GM19043 (cell line): ENCODE measurements around the gene INKA2.

Experiments
- ATAC-seq: cut with Tn5 transposase; IDR thresholded peaks from one replicate; pipeline ENCODE4 v1.9.1; 2021; ENCODE audit warnings: low read depth; ENCODE audit not compliant: unreplicated experiment

The INKA2 gene

DNA sequence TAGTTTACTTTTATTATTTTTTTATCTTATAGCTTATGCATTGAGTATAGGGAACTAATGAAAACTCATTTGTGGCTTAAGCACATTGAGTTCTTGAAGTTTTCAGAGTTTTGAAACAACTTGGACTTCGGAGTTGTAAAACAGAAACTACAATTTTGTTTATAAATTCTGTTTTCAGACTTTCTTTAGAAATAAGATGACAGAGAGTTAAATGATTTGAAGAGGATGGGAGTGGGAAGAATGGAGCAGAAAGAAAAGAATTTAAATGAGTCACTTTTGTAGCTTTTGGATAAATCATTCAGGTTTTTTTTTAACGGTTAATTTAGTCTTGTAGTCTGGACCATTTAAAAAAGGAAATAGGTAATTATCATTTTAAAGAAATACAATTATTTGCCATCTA is 32.3 kb downstream of the INKA2 start:
- no peak for ATAC-seq

DNA sequence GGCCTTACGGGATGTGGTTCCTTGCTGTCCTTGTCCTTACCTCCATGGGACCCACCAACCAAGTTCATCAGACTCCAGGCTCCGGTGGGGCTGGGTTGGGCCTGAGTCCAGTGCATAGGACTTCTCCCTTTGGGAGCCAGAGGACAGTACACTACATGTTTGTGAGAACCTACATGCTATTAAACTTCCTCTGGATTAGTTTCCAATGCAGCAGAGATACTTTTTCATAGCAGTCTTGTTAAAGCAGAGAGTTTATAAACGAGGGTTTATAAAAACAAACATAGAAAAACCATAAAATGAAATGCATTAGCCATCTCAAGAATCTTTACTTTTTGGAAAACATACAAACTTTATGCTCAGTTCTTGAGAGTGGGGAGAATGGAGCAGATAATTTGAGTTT is 33.4 kb downstream of the INKA2 start:
- no peak for ATAC-seq

DNA sequence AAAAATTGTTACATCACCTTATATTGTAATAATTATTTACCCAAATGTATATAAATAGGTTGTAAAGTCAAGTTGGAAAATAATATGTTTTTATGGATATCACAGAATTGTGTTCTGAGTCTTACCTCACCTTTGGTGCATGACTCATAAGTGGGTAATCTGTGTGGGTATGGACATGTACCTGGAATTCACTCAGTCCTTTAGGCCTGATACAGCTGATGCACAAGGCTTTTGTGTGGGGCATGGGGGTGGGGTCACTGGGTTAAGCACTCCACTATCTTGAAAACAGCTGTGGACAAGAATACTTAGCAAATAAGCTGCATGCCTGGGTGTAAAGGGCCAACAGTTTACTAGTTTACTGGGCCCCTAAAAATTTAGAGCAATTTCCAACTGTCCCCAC is 34.4 kb downstream of the INKA2 start:
- ATAC-seq, result no peak

GRCh38 chr1:111704240-111704639 is 35.0 kb downstream of the INKA2 start:
- no peak for ATAC-seq

DNA sequence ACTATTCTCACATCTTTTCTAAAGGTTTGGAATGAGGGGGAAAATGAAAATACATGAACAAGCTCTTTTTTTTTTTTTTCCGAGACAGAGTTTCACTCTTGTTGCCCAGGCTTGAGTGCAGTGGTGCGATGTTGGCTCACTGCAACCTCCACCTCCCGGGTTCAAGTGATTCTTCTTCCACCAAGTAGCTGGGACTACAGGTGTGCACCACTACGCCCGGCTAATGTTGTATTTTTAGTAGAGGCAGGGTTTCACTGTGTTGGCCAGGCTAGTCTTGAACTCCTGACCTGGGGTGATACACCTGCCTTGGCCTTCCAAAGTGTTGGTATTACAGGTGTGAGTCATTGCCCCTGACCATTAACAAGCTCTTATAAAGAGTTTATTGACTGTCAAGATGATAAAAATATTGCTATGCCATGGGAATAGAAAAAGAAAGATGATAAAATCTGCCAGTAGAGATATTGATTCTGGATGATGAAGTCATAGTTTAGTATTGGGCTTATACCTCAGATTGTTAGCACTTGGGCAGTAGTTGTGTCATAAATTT is 36.6 kb downstream of the INKA2 start:
- no peak for ATAC-seq

DNA sequence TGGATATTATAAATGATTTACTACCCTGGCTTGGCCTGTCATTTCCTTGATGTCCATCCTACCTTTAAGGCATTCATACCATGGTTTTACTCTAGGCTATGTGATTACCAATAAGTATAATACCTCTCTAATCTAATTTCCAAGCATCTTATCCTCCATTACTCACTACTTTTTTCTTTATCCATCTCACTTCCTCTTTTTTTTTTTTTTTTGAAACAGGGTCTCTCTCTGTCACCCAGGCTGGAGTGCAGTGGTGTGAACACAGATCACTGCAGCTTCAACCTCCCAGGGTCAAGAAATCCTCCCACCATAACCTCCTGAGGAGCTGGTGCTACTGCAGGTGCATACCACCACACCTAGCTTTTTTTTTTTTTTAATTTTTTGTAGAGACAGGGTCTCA is 39.9 kb downstream of the INKA2 start:
- ATAC-seq, result no peak

DNA sequence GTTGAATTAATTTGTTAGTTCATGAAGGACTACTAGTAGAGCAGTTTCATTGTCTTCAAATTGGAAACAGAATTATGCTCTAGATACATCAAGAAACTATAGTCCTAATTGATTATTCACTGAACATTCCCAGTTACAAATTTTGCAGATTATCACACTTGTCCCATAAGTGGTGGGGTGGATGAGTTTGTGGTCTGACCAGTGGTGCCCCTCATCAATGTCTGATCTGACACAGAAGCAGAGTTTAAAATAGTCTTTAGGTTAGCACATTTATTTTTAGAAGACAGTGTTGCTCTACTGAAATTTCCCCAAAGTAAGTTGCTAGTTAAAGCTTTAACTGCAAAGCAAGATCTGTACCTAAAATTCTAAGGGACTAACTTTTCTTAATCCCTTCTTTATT is 42.9 kb downstream of the INKA2 start:
- no peak for ATAC-seq

- no peak for ATAC-seq
Observed at GRCh38 chr1:111695801-111696200, 43.4 kb downstream of the INKA2 start.

DNA sequence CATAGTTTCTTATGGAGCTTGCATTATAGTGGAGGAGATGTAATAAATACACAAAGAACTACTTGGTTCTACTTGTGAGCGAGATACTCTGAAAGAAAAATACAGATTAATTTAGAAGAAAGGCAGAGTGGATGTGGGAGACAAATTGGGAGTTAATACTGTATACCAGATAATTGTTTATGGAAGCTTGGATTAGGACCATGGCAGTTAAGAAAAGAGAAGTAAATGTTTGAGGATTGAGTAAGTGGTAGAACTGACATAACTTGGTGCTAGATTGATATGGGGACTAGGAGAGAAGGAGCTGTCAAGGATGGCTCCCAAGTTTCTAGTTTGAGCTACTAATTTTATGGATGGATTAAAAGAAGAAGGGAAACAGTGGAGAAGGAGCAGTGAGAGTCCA is 47.3 kb downstream of the INKA2 start:
- ATAC-seq, result no peak

- no peak for ATAC-seq
Observed at GRCh38 chr1:111690306-111690617, 48.9 kb downstream of the INKA2 start.
